ENCODE measurements around the gene HDAC4. TPM values are rescaled to one million over a fixed set of nuclear protein-coding genes. Genes with fewer than 3 reads are reported as not detected.

Gene HDAC4
- total and polyA plus RNA-seq, 2 of the 8 experiments (the other 6 are each of a cell fraction or from before 2014, with no cell fraction given) = 15.4 to 31.5 TPM

- TF ChIP-seq CHD7 (IDR thresholded peaks at IDR 0.05; ENCODE audit: insufficient replicate concordance, low read length) (no peak), KDM5A (IDR thresholded peaks at IDR 0.05; ENCODE audit: low read length) (no peak), SP4 (IDR thresholded peaks at IDR 0.05; ENCODE audit: low read length) (no peak), ATF3 (IDR thresholded peaks at IDR 0.05; ENCODE audit: insufficient read depth, low read depth, low read length) (no peak), TBP (IDR thresholded peaks at IDR 0.05; ENCODE audit: low read depth, low read length) (no peak), HDAC6 (IDR thresholded peaks at IDR 0.05; ENCODE audit: low read depth, low read length) (no peak), EGR1 (IDR thresholded peaks at IDR 0.05; ENCODE audit: borderline replicate concordance, low read depth, low read length) (no peak), RAD21 (IDR thresholded peaks at IDR 0.05 in 1 of 2, conservative IDR thresholded peaks at IDR 0.05 in 1 of 2; ENCODE audit: low read depth in 2 of 2, low read length in 2 of 2) (no peak), CHD1 (IDR thresholded peaks at IDR 0.05; ENCODE audit: low read depth, low read length) (no peak), CREB1 (IDR thresholded peaks at IDR 0.05) (no peak)
Measured at GRCh38 chr2:239311132-239312040, 89.4 kb downstream of the HDAC4 start (continued).

All from H1 (cell line).